ENCODE measurements around the gene DLG2. TPM values are rescaled to one million over a fixed set of nuclear protein-coding genes. Genes with fewer than 3 reads are reported as not detected.

DLG2 gene
- total and polyA plus RNA-seq, 7 donors, result 0.60 to 25.8 (median 9.7) TPM; not detected in 1

GRCh38 chr11:85310479-85310878 is 316.7 kb downstream of the DLG2 start:
- Histone ChIP-seq H3K4me1 (no peaks in the 10 kb centered on the region), H3K27me3 (no peaks in the 10 kb centered on the region), H3K36me3 (no peaks in the 10 kb centered on the region), H3K4me3 (no peak overlapping the region), H3K9me3 (no peaks in the 10 kb centered on the region), H3K27ac (no peak overlapping the region)
- TF ChIP-seq CTCF (IDR thresholded peaks at IDR 0.05), result no peak
- no peak for TF ChIP-seq POLR2A (IDR thresholded peaks at IDR 0.05)
- no peak for TF ChIP-seq EP300 (IDR thresholded peaks at IDR 0.05)
- no peak for TF ChIP-seq POLR2AphosphoS5 (IDR thresholded peaks at IDR 0.05)
- intact Hi-C loops (cut with DNase I), result no loop called here
- DNase-seq, result no peak
- WGBS, 2 donors, result 57 to 64% methylated on average over 2 of the region's 2 CpGs

- H3K4me3 ChIP-seq, result no peak overlapping the region
- no peaks in the 10 kb centered on the region for H3K27me3 ChIP-seq
- intact Hi-C loops (cut with DNase I), result no loop called here
- no peaks in the 10 kb centered on the region for H3K36me3 ChIP-seq
- no peak overlapping the region for H3K27ac ChIP-seq
- DNase-seq, result no peak
- WGBS, 2 donors, result 76 to 78% methylated on average over 3 of the region's 3 CpGs
- no peak for TF ChIP-seq CTCF (IDR thresholded peaks at IDR 0.05)
- no peak for TF ChIP-seq EP300 (IDR thresholded peaks at IDR 0.05)
- H3K4me1 ChIP-seq, result no peaks in the 10 kb centered on the region
- no peaks in the 10 kb centered on the region for H3K9me3 ChIP-seq
These were observed 319.8 kb downstream of the DLG2 start for GRCh38 chr11:85307366-85307765.

- no peaks in the 10 kb centered on the region for H3K36me3 ChIP-seq
- 80 to 97% methylated on average over 1 of the region's 1 CpG for WGBS, 2 donors
- no peaks in the 10 kb centered on the region for H3K27me3 ChIP-seq
- TF ChIP-seq EP300 (IDR thresholded peaks at IDR 0.05), result no peak
- TF ChIP-seq POLR2AphosphoS5 (IDR thresholded peaks at IDR 0.05), result no peak
- TF ChIP-seq POLR2A (IDR thresholded peaks at IDR 0.05), result no peak
- no peak for TF ChIP-seq CTCF (IDR thresholded peaks at IDR 0.05)
- H3K4me1 ChIP-seq, result peaks cover 0 to 13% (median 9%) of the 10 kb centered on the region in 4 donors
- H3K4me3 ChIP-seq, result no peak overlapping the region
- H3K9me3 ChIP-seq, result no peaks in the 10 kb centered on the region
- intact Hi-C loops (cut with DNase I), result no loop called here
- no peak overlapping the region for H3K27ac ChIP-seq
- DNase-seq, result no peak
These were observed 325.1 kb downstream of the DLG2 start for GRCh38 chr11:85301895-85302678.

- Histone ChIP-seq H3K9me3 (no peaks in the 10 kb centered on the region), H3K27ac (peak overlapping the region in 1 of 4 donors; percentile 11), H3K4me1 (peaks cover 0 to 13% (median 9%) of the 10 kb centered on the region in 4 donors)
These were observed 327.7 kb downstream of the DLG2 start for GRCh38 chr11:85299258-85299942.

More at GRCh38 chr11:85299258-85299942, 327.7 kb downstream of the DLG2 start:
- Histone ChIP-seq H3K4me3 (no peak overlapping the region), H3K27me3 (no peaks in the 10 kb centered on the region), H3K36me3 (no peaks in the 10 kb centered on the region)
- DNase-seq, result no peak
- WGBS, 2 donors, result 12 to 70% methylated on average over 1 of the region's 1 CpG
- intact Hi-C loops (cut with DNase I), result no loop called here
- TF ChIP-seq EP300 (IDR thresholded peaks at IDR 0.05) (no peak), POLR2A (IDR thresholded peaks at IDR 0.05) (no peak), CTCF (IDR thresholded peaks at IDR 0.05) (no peak), POLR2AphosphoS5 (IDR thresholded peaks at IDR 0.05) (no peak)

Measured in sigmoid colon (tissue), 7 donors.